A673 (cell line): Measurements from ENCODE around the gene PEX5. TPM values are rescaled to one million over a fixed set of nuclear protein-coding genes. Genes with fewer than 3 reads are reported as not detected.

ENCODE experiments used
- BruUV-seq: library from RNA; stranded (reverse); fragments of 400-500 nt; replicated peaks from 2 replicates; lab custom pipeline; 2021; lab: Mats Ljungman, UMichigan
- CTCF ChIA-PET: fragments of 300-600 bp; sonication (Branson Sonifier 250); formaldehyde crosslinking; loops from one replicate; lab custom pipeline; 2022; ENCODE audit warnings: antibody characterized with exemption; lab: Charles Lee
- POLR2A ChIA-PET: fragments of 300-600 bp; sonication (Branson Sonifier 250); formaldehyde crosslinking; loops from one replicate; lab custom pipeline; 2022; ENCODE audit warnings: antibody characterized with exemption; ENCODE audit not compliant: low non-redundant PET; lab: Charles Lee
- DNase-seq: peaks from one replicate; pipeline ENCODE4 v3.0.0-alpha.2; 2015; ENCODE audit warnings: low spot score
- H3K27ac ChIP-seq: fragments of 200-600 bp; sonication (generic); 2 replicates; pipeline ENCODE4 v1.5.1; 2016; ENCODE audit warnings: mixed run types, low read depth, mild to moderate bottlenecking, mixed read lengths, antibody characterized with exemption, low read length; ENCODE audit not compliant: poor library complexity, severe bottlenecking
- H3K27me3 ChIP-seq: fragments of 200-600 bp; sonication (generic); replicated peaks from 2 replicates; pipeline ENCODE4 v1.6.1; 2017; ENCODE audit warnings: mixed run types, low read depth, mild to moderate bottlenecking, mixed read lengths, antibody characterized with exemption, low read length; ENCODE audit not compliant: insufficient read depth, poor library complexity
- H3K36me3 ChIP-seq: fragments of 200-600 bp; sonication (generic); 2 replicates; pipeline ENCODE4 v1.6.1; 2016; ENCODE audit warnings: mixed run types, mild to moderate bottlenecking, mixed read lengths, antibody characterized with exemption, low read length; ENCODE audit not compliant: insufficient read depth, poor library complexity, severe bottlenecking
- H3K4me1 ChIP-seq: fragments of 200-600 bp; sonication (generic); 2 replicates; pipeline ENCODE4 v1.6.1; 2017; ENCODE audit warnings: mixed run types, mild to moderate bottlenecking, mixed read lengths, antibody characterized with exemption, low read length; ENCODE audit not compliant: insufficient read depth, poor library complexity, severe bottlenecking
- H3K4me3 ChIP-seq: fragments of 200-600 bp; sonication (generic); 2 replicates; pipeline ENCODE4 v1.5.1; 2016; ENCODE audit warnings: low read depth, mixed run types, mild to moderate bottlenecking, mixed read lengths, low read length; ENCODE audit not compliant: poor library complexity, severe bottlenecking
- H3K9me3 ChIP-seq: fragments of 200-600 bp; sonication (generic); 2 replicates; pipeline ENCODE4 v1.6.1; 2016; ENCODE audit warnings: mixed run types, low read depth, mild to moderate bottlenecking, mixed read lengths, antibody characterized with exemption, low read length; ENCODE audit not compliant: poor library complexity, severe bottlenecking
- CTCF ChIP-seq: fragments of 300-800, 200-600 bp; sonication (generic); conservative IDR thresholded peaks from 2 replicates; pipeline ENCODE4 v1.5.1; 2017; ENCODE audit warnings: low read depth, mild to moderate bottlenecking, antibody characterized with exemption, low read length, moderate library complexity, mixed read lengths
- EZH2 ChIP-seq: fragments of 200-600 bp; sonication (generic); IDR thresholded peaks from 2 replicates; pipeline ENCODE4 v1.6.1; 2017; ENCODE audit warnings: borderline replicate concordance, low read depth, mild to moderate bottlenecking, mixed read lengths, antibody characterized with exemption, low read length; ENCODE audit not compliant: poor library complexity, severe bottlenecking
- intact Hi-C: fragments of 100-400 bp; cut with micrococcal nuclease; formaldehyde crosslinking; loops from one replicate; pipeline ENCODE4 v1.10.0; 2022; ENCODE audit not compliant: unreplicated experiment
- total RNA-seq: library from RNA; stranded (reverse); gene quantifications from 2 replicates; pipeline ENCODE4 v1.2.3, GENCODE V29; 2021

The PEX5 gene
- total RNA-seq, 1 experiment from 2014 or later, result 36.9 TPM

- ChIA-PET POLR2A (no interaction called here), CTCF (no interaction called here)
- DNase-seq, result no peak
- no peaks in the 10 kb centered on the region for H3K9me3 ChIP-seq
- H3K27me3 ChIP-seq, result no peaks in the 10 kb centered on the region
- intact Hi-C loops, result no loop called here
- BruUV-seq, result no TSS peak
- no peak overlapping the region for H3K4me3 ChIP-seq
- TF ChIP-seq EZH2 (no peak), CTCF (no peak)
- no peaks in the 10 kb centered on the region for H3K4me1 ChIP-seq
- H3K27ac ChIP-seq, result no peak overlapping the region
- H3K36me3 ChIP-seq, result peaks cover 51% of the 10 kb centered on the region
These were observed 18.6 kb downstream of the PEX5 start for GRCh38 chr12:7207866-7208625.

GRCh38 chr12:7209958-7210357 lies 20.5 kb downstream of the PEX5 start:
- H3K36me3 ChIP-seq, result peaks cover 46% of the 10 kb centered on the region
- POLR2A ChIA-PET, result no interaction called here
- intact Hi-C loops, result no loop called here
- no peaks in the 10 kb centered on the region for H3K9me3 ChIP-seq
- no peaks in the 10 kb centered on the region for H3K4me1 ChIP-seq
- no peak for DNase-seq
- no TSS peak for BruUV-seq
- CTCF ChIA-PET, result no interaction called here
- no peak overlapping the region for H3K4me3 ChIP-seq
- no peak for TF ChIP-seq CTCF
- no peak for TF ChIP-seq EZH2
- no peak overlapping the region for H3K27ac ChIP-seq
- no peaks in the 10 kb centered on the region for H3K27me3 ChIP-seq

GRCh38 chr12:7210642-7211151 lies 21.2 kb downstream of the PEX5 start:
- Histone ChIP-seq H3K27ac (no peak overlapping the region), H3K9me3 (no peaks in the 10 kb centered on the region), H3K36me3 (peaks cover 42% of the 10 kb centered on the region), H3K27me3 (no peaks in the 10 kb centered on the region), H3K4me1 (no peaks in the 10 kb centered on the region), H3K4me3 (no peak overlapping the region)
- TF ChIP-seq CTCF (no peak), EZH2 (no peak)
- CTCF ChIA-PET, result no interaction called here
- intact Hi-C loops, result no loop called here
- POLR2A ChIA-PET, result no interaction called here
- BruUV-seq, result no TSS peak
- DNase-seq, result no peak
